HG03039 (cell line): ENCODE results near the gene AAMP.

ENCODE experiments used
- ATAC-seq: cut with Tn5 transposase; IDR thresholded peaks from one replicate; pipeline ENCODE4 v1.9.1; 2021; ENCODE audit warnings: mild to moderate bottlenecking, moderate library complexity; ENCODE audit not compliant: unreplicated experiment

Gene AAMP

GRCh38 chr2:218260742-218261422 lies 9.1 kb downstream of the AAMP start, which contains the start of gene GPBAR1:
GPBAR1 (plus strand) TSS chr2:218261015; CDS start chr2:218262725, 1,710 bp downstream.
- ATAC-seq = no peak

GRCh38 chr2:218260166-218260565 lies 9.8 kb downstream of the AAMP start:
- no peak for ATAC-seq

DNA sequence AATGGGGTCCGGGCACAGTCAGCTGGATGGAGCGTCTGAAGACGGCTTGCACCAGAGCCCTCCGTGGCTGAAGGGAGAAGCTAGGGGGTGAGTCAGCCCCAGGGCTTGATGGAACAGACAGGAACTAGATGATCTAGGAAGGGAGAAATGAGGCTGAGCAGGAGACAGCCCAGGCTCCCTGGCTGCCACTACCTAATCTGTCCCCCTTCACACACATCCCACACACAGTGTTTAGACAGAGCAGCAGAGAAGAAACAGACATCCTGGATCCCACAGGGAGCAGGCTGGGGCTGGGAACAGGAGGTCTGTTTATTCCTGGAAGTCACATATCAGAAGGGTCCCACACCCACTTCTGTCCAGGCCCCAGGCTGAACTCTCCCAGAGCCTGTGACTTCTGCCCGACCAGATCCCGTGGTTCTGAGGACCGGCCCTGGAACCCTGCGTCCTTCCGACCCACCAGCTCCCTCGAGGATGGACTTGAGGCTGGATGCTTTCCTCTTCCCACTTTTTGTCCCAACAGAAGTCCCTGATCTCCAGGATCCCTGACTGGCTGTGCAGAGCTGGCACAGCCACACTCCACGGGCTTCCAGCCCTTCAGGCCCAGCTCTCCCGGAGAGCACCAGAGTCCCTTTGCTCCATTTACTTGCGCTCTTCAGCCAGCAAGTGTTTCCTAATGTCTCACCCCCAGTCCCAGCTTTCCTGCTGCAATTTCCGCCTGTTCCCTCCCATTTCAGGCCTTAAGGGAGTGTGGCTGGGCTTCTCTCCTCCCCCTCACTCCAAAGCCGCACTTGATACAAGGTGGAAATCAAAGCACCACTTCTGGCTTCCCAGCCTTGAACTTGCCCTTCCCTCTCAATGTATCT lies 10.6 kb downstream of the AAMP start:
- ATAC-seq = no peak

DNA sequence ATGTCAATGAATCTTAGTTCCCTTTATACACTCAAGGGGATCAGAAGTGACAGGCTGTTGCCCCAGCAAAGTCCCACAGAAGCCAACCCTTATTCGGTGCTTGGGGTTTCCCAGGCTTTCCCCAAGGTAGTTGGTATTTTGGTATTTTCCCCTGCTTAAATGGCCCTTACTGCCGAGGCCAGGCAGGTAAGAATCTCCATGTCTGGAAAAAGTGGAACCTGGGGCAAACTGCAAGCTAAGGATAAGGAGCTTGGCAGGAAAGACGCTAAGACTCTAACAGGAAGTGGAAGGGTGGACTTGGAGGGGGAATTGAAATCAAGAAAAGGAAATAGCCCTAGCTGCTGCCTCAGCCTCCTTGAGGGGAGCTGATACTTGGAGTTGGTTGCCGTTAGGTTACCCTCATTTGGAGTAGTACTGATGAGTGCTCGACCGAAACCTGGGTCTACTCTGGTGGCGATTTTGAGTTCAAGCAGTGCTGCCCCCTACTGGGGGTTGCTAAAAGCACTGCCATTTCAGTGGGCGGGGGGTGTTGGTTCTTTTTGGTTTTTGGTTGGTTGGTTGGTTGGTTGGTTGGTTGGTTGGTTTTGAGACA lies 12.5 kb downstream of the AAMP start:
- peak; percentile 65 for ATAC-seq

DNA sequence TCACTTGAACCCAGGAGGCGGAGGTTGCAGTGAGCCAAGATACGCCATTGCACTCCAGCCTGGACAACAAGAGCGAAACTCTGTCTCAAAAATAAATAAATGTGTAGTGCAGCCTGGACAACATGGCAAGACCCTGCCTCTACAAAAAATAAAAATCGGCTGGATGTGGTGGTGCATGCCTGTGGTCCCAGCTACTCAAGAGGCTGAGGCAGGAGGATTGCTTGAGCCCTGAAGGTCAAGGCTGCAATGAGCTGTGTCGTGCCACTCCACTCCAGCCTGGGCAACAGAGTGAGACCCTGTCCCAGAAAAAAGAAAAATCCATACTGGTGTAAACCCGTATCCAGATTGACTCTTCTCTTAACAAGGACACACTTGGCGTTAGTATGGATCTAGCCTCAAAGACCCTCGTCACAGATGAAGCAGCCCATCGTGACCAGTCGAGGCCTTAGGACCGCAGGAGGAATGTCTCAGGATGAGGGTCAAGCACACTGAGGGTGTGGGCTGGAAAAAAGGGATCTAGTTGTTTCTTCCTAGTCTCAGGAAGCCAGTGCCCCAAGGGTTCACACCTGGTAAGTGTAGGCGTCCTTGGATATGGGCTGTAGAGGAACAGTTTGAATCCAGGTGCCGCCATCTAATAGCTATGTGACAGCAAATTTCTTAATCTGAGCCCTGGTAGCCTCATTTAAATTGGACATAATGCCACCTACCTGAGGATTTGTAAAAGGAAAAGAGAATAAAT lies 13.2 kb downstream of the AAMP start:
- ATAC-seq = no peak

- ATAC-seq = no peak
These were observed 14.5 kb downstream of the AAMP start for GRCh38 chr2:218255446-218255845.

DNA sequence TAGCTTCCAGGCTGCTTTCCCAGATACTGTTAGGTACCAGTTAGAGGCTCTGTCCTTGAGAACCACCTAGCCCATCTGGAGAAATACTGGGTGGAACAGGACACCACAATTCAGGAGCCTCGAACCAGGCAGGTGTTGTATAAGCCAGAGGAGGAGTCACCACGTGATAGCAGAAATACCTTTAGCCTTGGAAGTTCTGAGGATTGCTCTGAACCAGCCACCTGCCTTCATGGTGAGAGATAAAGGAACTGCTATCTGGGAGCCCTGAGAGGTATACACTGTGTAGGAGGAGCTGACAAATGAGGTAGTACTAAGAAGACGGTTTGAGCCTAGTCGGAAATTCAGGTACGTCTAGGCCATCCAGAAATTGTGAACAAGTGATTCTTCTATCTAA lies 16.7 kb downstream of the AAMP start:
- no peak for ATAC-seq

DNA sequence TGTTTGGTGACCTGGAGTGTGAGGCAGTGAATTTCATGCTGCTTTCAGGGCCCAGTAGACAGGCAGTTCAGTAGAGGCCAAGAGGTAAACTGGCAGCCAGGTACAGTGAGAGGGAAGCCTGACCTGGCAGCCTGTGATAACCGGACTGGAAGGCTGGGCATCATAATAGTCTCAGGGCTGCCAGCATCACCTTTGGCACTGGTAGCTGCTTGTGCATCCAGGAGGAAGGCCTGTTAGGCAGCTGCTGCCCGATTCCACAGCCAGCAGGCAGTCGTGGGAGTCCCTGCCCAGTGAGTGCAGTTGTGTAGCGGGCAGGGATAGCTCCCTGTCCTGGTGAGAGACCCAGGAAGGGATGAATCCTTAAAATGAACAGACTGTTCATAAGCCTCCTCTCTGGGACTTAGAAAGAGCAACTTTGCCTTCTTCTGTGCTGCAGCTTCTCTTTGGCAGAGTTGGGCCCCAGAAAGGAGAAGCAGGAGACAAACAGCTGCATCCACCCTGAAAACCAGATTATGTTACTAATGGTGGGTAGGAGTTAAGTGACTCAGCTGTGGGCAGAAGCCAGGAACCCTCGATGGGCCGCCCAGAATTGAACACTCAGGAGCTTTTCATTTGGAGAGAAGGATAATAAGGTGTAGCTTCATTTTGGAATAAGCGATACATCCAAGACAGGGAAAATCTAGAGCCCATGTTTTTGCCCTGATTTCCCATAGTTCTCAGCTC lies 17.3 kb downstream of the AAMP start:
- no peak for ATAC-seq

- no peak for ATAC-seq
These were observed 20.2 kb downstream of the AAMP start for GRCh38 chr2:218249691-218250090.

GRCh38 chr2:218245214-218245613 lies 24.7 kb downstream of the AAMP start:
- no peak for ATAC-seq

DNA sequence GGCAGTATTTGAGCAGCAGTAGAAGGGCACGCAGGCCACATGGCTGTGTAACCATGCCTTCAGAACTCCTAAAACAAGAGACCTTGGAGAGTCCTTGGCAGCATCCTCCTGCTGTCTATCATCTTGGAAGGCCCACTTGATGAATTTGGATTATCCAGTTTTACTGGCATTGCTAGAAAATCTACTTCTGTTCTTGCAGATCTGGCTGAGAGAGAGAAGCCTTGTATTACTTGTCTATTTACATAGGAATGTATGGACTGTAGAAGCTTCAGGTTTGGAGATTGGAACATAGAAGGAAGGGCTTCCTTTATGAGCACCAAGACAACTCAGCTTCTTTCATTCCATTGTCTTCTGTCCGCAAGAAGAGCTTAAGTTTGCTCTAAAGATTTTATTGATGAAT lies 25.3 kb downstream of the AAMP start:
- ATAC-seq = no peak

DNA sequence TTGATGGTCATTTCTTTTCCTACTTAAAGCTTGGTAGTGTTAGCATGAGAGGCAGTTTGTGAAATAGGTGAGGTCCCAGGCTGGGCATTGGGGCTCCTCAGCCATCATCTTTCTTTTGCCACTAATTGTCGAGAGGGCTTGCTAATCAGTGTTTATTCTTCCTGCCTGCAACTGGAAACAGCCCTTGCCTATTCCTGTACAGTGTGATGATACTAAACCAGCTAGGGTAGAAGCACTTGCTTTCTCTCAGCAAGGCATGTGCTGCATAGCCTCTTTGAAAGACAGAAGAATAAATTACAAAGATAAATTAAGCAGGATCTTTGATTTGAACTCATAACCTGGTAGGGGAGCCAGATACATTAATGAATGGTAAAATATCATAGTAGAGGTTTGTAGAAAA lies 25.7 kb downstream of the AAMP start:
- no peak for ATAC-seq

DNA sequence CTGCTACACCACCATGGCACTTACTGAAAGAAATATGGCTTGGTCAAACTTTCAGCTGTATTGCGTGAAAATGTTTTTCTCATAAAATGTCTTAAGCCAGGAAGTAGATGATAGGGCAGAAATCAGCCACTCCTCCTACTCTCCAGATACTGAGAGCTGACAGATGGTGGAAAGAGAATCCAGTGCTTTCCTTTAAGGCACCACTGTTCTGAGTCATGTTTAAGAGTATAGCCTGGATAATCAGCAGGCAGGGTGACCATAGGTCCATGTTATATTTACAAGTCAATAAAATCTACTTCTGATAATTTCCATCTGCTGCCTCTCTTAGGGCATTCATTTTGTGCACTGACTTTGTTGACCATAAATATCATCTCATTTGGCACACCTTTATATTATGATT lies 31.1 kb downstream of the AAMP start:
- no peak for ATAC-seq

DNA sequence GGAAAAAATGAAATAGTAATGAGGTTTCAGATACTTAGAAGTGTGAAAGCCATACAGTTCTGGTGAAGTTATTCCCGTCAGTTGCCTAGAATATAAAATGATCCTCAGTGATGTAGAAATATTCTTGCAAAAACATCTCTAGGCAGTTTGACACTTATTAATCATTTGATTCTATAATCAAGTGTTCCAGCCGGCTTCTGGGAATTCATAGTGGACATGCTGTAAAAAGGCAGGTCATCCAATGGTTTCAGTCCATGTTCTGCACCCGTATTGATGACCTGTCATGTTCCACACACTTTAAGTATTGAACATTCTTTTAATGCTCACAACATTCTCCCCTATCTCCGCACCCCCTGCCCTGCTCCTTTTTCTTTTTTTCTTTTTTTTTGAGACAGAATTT lies 33.1 kb downstream of the AAMP start:
- ATAC-seq = no peak

DNA sequence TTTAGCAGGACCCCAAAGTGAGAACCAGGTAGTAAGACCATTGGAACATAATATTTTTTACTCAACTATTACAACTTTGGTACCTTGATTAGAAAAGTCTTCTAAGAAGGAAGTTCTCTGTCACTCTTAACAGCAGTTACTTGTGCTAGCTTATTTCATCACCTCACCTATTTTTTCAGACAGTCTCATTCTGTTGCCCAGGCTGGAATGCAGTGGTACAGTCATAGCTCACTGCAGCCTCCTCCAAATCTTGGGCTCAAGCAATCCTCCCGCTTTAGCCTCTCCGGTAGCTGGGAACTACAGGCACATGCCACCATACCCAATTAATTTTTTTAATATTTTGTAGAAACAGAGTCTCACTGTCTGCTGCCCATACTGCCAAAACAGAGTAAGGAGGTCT lies 34.9 kb downstream of the AAMP start:
- ATAC-seq = no peak

DNA sequence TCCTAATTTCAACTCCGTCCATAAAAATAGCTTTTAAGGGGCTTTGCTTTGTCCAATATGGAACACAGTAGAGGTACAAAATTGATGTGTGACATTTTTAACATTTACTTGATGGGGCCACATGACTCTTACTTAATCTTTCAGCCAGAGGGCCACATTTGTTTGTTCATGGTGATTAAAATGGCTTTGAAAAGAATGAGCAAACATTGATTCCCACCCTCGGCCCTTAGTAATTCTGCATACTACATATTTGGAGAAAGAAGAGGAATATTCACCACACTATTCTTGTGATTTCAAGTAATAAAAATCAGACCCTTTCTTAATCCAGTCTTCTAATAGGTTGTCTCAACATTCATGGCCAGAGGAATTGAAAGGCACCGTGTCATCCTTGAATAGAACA lies 35.4 kb downstream of the AAMP start:
- ATAC-seq = no peak

DNA sequence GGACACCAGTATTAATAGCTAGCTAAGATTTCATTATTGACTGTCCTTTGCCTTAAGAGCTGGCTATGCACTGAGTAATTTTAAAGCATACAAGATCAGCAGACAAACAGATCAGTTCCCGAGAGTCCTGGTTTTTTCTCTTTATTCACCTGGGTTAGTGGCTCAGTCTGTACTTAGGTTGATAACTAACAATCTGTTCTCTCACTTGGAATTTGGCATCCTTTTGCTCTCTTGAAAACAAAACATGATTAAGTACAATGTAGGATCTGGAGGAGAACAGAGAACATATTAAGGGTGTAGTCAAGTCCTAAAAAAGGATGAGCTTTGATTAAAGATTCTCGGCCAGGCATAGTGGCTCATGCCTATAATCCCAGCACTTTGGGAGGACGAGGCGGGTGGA lies 36.4 kb downstream of the AAMP start:
- no peak for ATAC-seq

DNA sequence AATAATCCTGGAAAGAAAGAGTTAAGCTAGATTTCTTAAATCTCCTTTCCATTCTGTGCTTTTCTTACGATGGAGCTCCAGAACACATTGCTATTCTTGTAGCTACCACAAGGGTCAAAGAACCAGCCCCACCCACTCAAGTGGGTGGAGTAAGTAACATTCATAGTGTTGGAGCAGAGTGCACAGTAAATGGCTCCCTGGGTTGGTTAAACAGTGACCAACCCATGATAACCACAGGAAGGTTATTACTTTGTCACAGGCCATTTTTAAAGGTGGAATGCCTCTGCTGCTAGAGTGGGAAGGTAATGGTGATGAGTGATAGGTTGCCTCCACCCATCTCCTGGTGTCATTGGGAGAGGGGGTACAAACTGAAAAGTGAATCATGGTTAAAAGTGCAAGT lies 39.1 kb downstream of the AAMP start:
- ATAC-seq = no peak

DNA sequence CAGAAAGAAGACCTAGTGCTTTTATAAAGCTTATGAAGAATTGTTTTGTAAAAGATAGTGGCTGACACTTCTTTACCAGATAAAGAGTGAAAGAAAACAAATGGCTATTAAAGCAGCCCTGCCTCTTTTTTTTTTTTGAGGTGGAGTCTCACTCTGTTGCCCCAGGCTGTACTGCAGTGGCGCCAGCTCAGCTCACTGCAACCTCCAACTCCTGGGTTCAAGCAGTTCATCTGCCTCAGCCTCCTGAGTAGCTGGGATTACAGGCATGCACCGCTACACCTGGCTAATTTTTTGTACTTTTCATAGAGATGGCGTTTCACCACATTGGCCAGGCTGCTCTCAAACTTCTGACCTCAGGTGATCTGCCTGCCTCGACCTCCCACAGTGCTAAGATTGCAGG lies 40.1 kb downstream of the AAMP start:
- ATAC-seq = no peak

GRCh38 chr2:218229239-218229638 lies 40.7 kb downstream of the AAMP start:
- peak; percentile 82 for ATAC-seq
